Breast epithelium (tissue), 4 donors: ENCODE data around the gene EBF3. TPM values are rescaled to one million over a fixed set of nuclear protein-coding genes. Genes with fewer than 3 reads are reported as not detected.

ENCODE experiments used
- DNase-seq, 2 donors: peaks; one replicate each; pipeline ENCODE4 v3.0.0-alpha.2; 2019; ENCODE audit warnings: low spot score in 2 of 2
- H3K27ac ChIP-seq, 2 donors: fragments of 200-600 bp; sonication (generic) in 1 of 2; one replicate each; pipeline ENCODE4 v1.5.1; 2016 to 2019; ENCODE audit warnings: mild to moderate bottlenecking in 1 of 2
- H3K27me3 ChIP-seq, 2 donors: fragments of 200-600 bp; sonication (generic) in 1 of 2; one replicate each; pipeline versions ENCODE4 v1.5.1 to v1.6.0; 2017 to 2019; ENCODE audit warnings: control low read depth in 1 of 2, mild to moderate bottlenecking in 1 of 2
- H3K36me3 ChIP-seq: fragments of 200-600 bp; one replicate; pipeline ENCODE4 v1.5.1; 2019
- H3K4me1 ChIP-seq, 2 donors: fragments of 200-600 bp; sonication (generic); one replicate each; pipeline ENCODE4 v1.5.1; 2016 to 2019; ENCODE audit warnings: control low read depth in 1 of 2
- H3K4me3 ChIP-seq, 3 donors: fragments of 200-600 bp; sonication (generic); 1 replicate in 2 of 3; 2 replicates in 1 of 3; pipeline ENCODE4 v1.5.1; 2016 to 2019; ENCODE audit warnings: mild to moderate bottlenecking in 3 of 3, moderate library complexity in 2 of 3
- H3K9me3 ChIP-seq, 2 donors: fragments of 200-600 bp; sonication (generic) in 1 of 2; one replicate each; pipeline ENCODE4 v1.5.1; 2016 to 2019; ENCODE audit warnings: control low read depth in 1 of 2
- POLR2A ChIP-seq: fragments of 450-650 bp; IDR thresholded peaks from one replicate; pipeline ENCODE4 v1.6.1; 2016; ENCODE audit warnings: antibody characterized with exemption, mild to moderate bottlenecking, moderate library complexity
- POLR2AphosphoS5 ChIP-seq, 3 donors: sonication (generic); formaldehyde crosslinking; IDR thresholded peaks; one replicate each; pipeline ENCODE4 v1.6.1; 2017; ENCODE audit warnings: antibody characterized with exemption in 3 of 3
- intact Hi-C: fragments of 100-400 bp; cut with DNase I; formaldehyde crosslinking; loops from one replicate; pipeline ENCODE4 v1.15.1; 2023; ENCODE audit warnings: low total_unique reads
- total RNA-seq, 3 donors: library from RNA; depleted of rRNA; stranded (reverse); fragments of >200 nt; gene quantifications; one replicate each; pipeline ENCODE4 v1.1.0, GENCODE V29; 2016
- TF ChIP-seq, protein P1 (sequence below), 3 donors: fragments of 450-650 bp; IDR thresholded peaks; one replicate each; pipeline ENCODE4 v1.5.1; 2016 to 2017; ENCODE audit warnings: antibody characterized with exemption in 3 of 3, mild to moderate bottlenecking in 3 of 3, moderate library complexity in 3 of 3

Gene EBF3
- total RNA-seq, 3 donors from 2014 or later: 4.2 to 28.0 (median 6.6) TPM

DNA sequence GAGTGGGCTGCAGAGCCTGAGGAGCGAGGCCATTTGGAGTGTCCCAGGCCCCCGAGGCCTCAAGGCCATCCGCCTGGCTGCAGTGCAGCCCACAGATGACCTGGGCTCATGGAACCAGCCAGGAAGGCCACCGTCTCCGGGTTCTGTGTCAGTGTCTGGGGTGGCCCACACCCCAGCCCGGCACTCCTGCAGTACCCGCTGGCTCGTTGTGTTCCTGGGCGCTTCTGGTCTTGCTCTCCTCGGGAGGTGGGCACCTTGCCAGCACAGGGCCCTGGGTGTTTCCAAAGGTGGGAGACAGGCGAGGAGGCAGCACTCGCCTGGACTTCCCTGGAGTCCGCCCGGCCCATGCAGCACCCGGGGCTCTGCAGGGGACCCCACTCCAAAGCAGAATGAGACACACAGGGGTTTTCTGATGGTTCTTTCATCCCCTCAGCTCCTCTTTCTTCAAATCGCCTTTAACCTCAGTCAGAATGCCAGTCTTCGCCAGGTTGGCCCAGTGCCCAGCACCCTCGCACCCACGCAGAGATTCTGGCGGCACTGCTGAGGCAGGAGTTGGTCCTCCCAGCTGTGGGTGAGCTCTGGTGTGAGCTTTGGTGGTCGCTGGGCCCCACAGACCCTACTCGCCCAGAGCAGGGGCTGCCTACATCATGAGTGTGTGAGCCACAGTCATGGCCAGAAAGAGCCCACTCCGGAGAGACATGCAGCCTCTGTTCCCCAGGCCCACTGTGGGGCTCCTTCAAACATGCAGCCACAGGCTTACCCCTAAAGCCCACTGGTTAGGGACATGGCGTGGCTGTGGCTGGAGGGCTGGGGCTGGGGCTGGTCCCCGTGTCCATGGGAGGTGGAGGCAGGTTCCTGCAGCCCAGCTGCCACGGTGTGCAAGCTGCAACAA, 155.7 kb downstream of the EBF3 start:
- TF ChIP-seq POLR2A (no peak), POLR2AphosphoS5 (IDR thresholded peaks at IDR 0.05) (no peak)
- TF ChIP-seq, protein P1, sequence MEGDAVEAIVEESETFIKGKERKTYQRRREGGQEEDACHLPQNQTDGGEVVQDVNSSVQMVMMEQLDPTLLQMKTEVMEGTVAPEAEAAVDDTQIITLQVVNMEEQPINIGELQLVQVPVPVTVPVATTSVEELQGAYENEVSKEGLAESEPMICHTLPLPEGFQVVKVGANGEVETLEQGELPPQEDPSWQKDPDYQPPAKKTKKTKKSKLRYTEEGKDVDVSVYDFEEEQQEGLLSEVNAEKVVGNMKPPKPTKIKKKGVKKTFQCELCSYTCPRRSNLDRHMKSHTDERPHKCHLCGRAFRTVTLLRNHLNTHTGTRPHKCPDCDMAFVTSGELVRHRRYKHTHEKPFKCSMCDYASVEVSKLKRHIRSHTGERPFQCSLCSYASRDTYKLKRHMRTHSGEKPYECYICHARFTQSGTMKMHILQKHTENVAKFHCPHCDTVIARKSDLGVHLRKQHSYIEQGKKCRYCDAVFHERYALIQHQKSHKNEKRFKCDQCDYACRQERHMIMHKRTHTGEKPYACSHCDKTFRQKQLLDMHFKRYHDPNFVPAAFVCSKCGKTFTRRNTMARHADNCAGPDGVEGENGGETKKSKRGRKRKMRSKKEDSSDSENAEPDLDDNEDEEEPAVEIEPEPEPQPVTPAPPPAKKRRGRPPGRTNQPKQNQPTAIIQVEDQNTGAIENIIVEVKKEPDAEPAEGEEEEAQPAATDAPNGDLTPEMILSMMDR (IDR thresholded peaks at IDR 0.05): no peak
- H3K27me3 ChIP-seq: no peaks in the 10 kb centered on the region
- H3K9me3 ChIP-seq: peaks cover 13 to 16% of the 10 kb centered on the region in 2 donors
- no peak overlapping the region for H3K4me3 ChIP-seq
- no peak for DNase-seq
- intact Hi-C loops: no loop called here
- no peaks in the 10 kb centered on the region for H3K4me1 ChIP-seq
- no peak overlapping the region for H3K27ac ChIP-seq
- H3K36me3 ChIP-seq: no peaks in the 10 kb centered on the region

- Histone ChIP-seq H3K9me3 (peaks cover 19 to 21% of the 10 kb centered on the region in 2 donors), H3K27me3 (no peaks in the 10 kb centered on the region), H3K36me3 (no peaks in the 10 kb centered on the region), H3K4me1 (no peaks in the 10 kb centered on the region), H3K4me3 (no peak overlapping the region), H3K27ac (no peak overlapping the region)
- DNase-seq: no peak
- TF ChIP-seq POLR2AphosphoS5 (IDR thresholded peaks at IDR 0.05): no peak
- no peak for TF ChIP-seq POLR2A
- TF ChIP-seq, protein P1 (IDR thresholded peaks at IDR 0.05): no peak
- intact Hi-C loops: no loop called here
Measured at GRCh38 chr10:129807211-129807610, 156.9 kb downstream of the EBF3 start.

DNA sequence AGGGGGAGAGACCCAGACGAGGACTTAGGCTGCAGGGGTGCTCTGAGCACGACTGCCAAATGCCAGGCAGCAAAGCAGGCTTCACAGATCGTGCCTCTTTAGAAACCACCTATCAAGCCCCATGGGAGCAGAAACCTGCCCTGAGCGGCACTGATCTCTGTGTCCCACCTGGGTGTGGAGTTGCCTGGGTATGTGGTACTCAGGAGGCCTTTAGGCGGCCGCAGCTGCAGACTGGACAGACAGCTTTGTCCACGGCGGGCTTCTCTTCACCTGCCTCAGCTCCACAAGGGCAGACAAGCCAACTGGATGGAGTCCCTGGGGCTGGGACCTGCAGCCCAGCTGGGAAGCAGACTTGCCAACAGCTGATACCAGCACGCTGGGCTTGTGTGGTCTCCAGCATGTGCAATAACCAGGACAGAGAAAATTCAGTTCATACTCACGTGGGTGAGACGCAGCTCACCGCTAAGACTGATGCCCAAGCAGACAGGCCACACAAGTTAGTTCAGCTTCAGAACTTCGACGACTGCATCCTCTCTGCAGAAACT, 163.2 kb downstream of the EBF3 start:
- no peaks in the 10 kb centered on the region for H3K4me1 ChIP-seq
- intact Hi-C loops: no loop called here
- no peak overlapping the region for H3K27ac ChIP-seq
- no peak overlapping the region for H3K4me3 ChIP-seq
- TF ChIP-seq POLR2A (no peak), POLR2AphosphoS5 (IDR thresholded peaks at IDR 0.05) (no peak)
- TF ChIP-seq, protein P1 (IDR thresholded peaks at IDR 0.05): no peak
- no peaks in the 10 kb centered on the region for H3K27me3 ChIP-seq
- H3K9me3 ChIP-seq: peaks cover 11 to 15% of the 10 kb centered on the region in 2 donors
- no peak for DNase-seq
- H3K36me3 ChIP-seq: no peaks in the 10 kb centered on the region

GRCh38 chr10:129799942-129800341, 164.1 kb downstream of the EBF3 start:
- intact Hi-C loops: no loop called here
- TF ChIP-seq, protein P1 (IDR thresholded peaks at IDR 0.05): no peak
- TF ChIP-seq POLR2AphosphoS5 (IDR thresholded peaks at IDR 0.05): no peak
- no peak for TF ChIP-seq POLR2A
- H3K27me3 ChIP-seq: no peaks in the 10 kb centered on the region
- no peak overlapping the region for H3K4me3 ChIP-seq
- peaks cover 6 to 12% of the 10 kb centered on the region in 2 donors for H3K9me3 ChIP-seq
- no peaks in the 10 kb centered on the region for H3K36me3 ChIP-seq
- H3K4me1 ChIP-seq: no peaks in the 10 kb centered on the region
- no peak overlapping the region for H3K27ac ChIP-seq
- DNase-seq: no peak

DNA sequence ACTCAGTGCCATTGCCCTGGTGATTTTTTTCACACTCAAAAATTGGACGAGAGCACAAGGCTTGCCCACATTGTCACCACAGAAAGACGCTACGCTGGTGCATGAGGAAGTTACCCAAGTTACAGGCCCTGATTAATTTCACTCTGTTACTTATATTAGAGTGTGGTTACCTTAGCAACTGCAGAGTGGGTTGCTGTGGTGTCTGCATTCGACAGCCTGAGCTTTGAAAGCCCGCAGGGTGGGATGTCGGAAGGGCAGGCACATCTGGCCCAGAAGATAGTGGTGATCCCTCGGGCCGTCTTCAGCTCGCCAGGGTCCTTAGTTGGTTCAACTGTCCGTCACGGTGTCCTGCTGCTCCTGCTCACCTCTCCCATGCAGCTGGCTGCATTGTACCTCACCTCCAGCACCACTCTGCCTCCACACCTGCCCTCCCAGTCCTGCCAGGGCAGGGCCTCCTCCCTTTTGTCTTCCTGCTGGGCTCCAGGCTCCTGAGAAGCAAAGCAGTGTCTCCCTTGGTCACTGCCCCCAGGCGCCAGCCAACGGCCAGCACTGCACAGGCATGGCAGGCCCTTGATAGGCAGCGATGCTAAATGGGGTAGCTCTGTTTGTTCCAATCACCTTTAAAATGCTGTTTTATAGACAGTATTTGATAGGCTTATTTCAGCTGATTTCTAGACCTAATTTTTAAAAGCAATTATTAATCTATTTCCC, 167.2 kb downstream of the EBF3 start:
- no peak overlapping the region for H3K4me3 ChIP-seq
- intact Hi-C loops: no loop called here
- no peaks in the 10 kb centered on the region for H3K4me1 ChIP-seq
- H3K36me3 ChIP-seq: no peaks in the 10 kb centered on the region
- H3K9me3 ChIP-seq: no peaks in the 10 kb centered on the region
- H3K27ac ChIP-seq: no peak overlapping the region
- TF ChIP-seq POLR2AphosphoS5 (IDR thresholded peaks at IDR 0.05): no peak
- no peak for TF ChIP-seq POLR2A
- TF ChIP-seq, protein P1 (IDR thresholded peaks at IDR 0.05): no peak
- no peak for DNase-seq
- H3K27me3 ChIP-seq: no peaks in the 10 kb centered on the region
